AG09319 (cell line): ENCODE measurements around the gene TECPR1.

ENCODE experiments used
- DNase-seq: peaks from one replicate; pipeline ENCODE4 v3.0.0-alpha.2; 2010; ENCODE audit warnings: low read depth; ENCODE audit errors: extremely low read depth
- TF ChIP-seq, protein P1 (sequence below): IDR thresholded peaks from 2 replicates; pipeline ENCODE4 v1.5.1; 2011; ENCODE audit warnings: low read depth, mild to moderate bottlenecking, inconsistent platforms, low read length, moderate library complexity

The TECPR1 gene

GRCh38 chr7:98196706-98197605 lies 55.1 kb downstream of the TECPR1 start:
- no peak for DNase-seq
- TF ChIP-seq, protein P1, sequence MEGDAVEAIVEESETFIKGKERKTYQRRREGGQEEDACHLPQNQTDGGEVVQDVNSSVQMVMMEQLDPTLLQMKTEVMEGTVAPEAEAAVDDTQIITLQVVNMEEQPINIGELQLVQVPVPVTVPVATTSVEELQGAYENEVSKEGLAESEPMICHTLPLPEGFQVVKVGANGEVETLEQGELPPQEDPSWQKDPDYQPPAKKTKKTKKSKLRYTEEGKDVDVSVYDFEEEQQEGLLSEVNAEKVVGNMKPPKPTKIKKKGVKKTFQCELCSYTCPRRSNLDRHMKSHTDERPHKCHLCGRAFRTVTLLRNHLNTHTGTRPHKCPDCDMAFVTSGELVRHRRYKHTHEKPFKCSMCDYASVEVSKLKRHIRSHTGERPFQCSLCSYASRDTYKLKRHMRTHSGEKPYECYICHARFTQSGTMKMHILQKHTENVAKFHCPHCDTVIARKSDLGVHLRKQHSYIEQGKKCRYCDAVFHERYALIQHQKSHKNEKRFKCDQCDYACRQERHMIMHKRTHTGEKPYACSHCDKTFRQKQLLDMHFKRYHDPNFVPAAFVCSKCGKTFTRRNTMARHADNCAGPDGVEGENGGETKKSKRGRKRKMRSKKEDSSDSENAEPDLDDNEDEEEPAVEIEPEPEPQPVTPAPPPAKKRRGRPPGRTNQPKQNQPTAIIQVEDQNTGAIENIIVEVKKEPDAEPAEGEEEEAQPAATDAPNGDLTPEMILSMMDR, result no peak

DNA sequence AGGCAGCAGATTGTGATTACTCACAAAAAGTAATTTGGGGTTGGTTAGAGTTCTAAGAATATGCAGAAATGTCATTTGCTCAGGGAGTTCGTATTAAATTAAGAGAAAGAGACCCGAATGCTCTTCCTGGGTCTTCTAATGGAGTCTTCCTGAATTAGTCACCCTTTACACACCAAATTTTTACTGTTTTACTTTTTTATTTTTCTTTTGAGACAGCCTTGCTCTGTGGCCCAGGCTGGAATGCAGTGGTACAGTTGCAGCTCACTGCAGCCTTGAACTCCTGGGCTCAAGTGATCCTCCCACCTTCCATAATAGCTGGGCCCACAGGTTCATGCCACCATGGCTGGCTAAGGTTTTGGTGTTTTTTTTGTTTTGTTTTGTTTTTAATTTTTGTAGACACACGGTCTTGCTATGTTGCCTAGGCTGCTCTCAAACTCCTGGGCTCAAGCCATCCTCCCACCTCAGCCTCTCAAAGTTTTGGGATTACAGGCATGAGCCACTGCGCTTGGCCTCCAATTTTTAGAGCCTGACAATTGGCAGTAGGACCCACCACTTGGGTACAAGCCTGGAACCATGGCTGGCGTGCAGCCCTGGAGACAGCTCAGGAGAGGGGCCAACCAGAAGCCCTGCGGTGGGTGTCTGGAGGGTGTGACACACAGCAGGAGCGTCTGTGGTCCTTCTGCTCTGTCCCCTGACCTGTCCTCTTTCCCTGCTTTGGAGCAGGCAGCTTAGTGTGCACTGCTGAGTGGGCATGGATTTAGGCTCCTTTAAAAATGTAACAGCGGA lies 57.2 kb downstream of the TECPR1 start:
- TF ChIP-seq, protein P1, result no peak
- DNase-seq, result no peak

GRCh38 chr7:98194186-98194585 lies 57.8 kb downstream of the TECPR1 start:
- DNase-seq, result no peak
- TF ChIP-seq, protein P1, result no peak

GRCh38 chr7:98193474-98194180 lies 58.4 kb downstream of the TECPR1 start:
- no peak for DNase-seq
- TF ChIP-seq, protein P1, result no peak

- TF ChIP-seq, protein P1, result no peak
- no peak for DNase-seq
These were observed 59.1 kb downstream of the TECPR1 start for GRCh38 chr7:98192781-98193457.

- TF ChIP-seq, protein P1, result no peak
- no peak for DNase-seq
These were observed 60.2 kb downstream of the TECPR1 start for GRCh38 chr7:98191668-98192431.
